Panc1 (cell line): ENCODE measurements around the gene LMNTD2. TPM values are rescaled to one million over a fixed set of nuclear protein-coding genes. Genes with fewer than 3 reads are reported as not detected.

Experiments
- ATAC-seq: fragments of 200-7000 bp; cut with Tn5 transposase; 2 replicates; pipeline ENCODE4 v1.9.1; 2020; ENCODE audit warnings: mild to moderate bottlenecking, moderate library complexity
- BruUV-seq: library from RNA; stranded (reverse); fragments of 400-500 nt; replicated peaks from 2 replicates; lab custom pipeline; 2021; lab: Mats Ljungman, UMichigan
- CTCF ChIA-PET: fragments of 300-600 bp; sonication (Branson Sonifier 250); formaldehyde crosslinking; loops from one replicate; lab custom pipeline; 2022; ENCODE audit warnings: antibody characterized with exemption; lab: Charles Lee
- POLR2A ChIA-PET: fragments of 300-600 bp; sonication (Branson Sonifier 250); formaldehyde crosslinking; loops from one replicate; lab custom pipeline; 2022; ENCODE audit warnings: antibody characterized with exemption; lab: Charles Lee
- DNase-seq: peaks from one replicate; pipeline ENCODE4 v3.0.0-alpha.2; 2010; ENCODE audit warnings: low read depth, low spot score
- H3K27ac ChIP-seq: 2 replicates; pipeline ENCODE4 v1.5.1; 2011; ENCODE audit warnings: mild to moderate bottlenecking, low read length, inconsistent platforms
- H3K27me3 ChIP-seq: fragments of 200-500 bp; sonication (Bioruptor generic); 2 replicates; pipeline ENCODE4 v1.6.0; 2014; ENCODE audit warnings: low read length, inconsistent platforms; ENCODE audit not compliant: control insufficient read depth, insufficient read depth
- H3K36me3 ChIP-seq: fragments of 200-500 bp; sonication (Bioruptor generic); 2 replicates; pipeline ENCODE4 v1.5.1; 2014; ENCODE audit warnings: inconsistent platforms, mild to moderate bottlenecking, low read length, moderate library complexity; ENCODE audit not compliant: control insufficient read depth, insufficient read depth
- H3K4me1 ChIP-seq: 2 replicates; pipeline ENCODE4 v1.5.1; 2011; ENCODE audit warnings: inconsistent platforms, mild to moderate bottlenecking, low read length, moderate library complexity; ENCODE audit not compliant: control insufficient read depth, insufficient read depth
- H3K4me3 ChIP-seq, 2 experiments: 2 replicates each; pipeline ENCODE4 v1.5.1; 2011 to 2012; ENCODE audit warnings: low read depth in 2 of 2, low read length in 2 of 2, mild to moderate bottlenecking in 2 of 2, inconsistent platforms in 1 of 2, moderate library complexity in 1 of 2
- H3K9me3 ChIP-seq: fragments of 200-500 bp; sonication (Bioruptor generic); 2 replicates; pipeline ENCODE4 v1.5.1; 2014; ENCODE audit warnings: low read depth, mild to moderate bottlenecking, inconsistent platforms, low read length, moderate library complexity; ENCODE audit not compliant: control insufficient read depth, insufficient read depth
- CTCF ChIP-seq: fragments of 450-650 bp; IDR thresholded peaks from 2 replicates; pipeline ENCODE4 v1.5.1; 2017; ENCODE audit warnings: mild to moderate bottlenecking
- POLR2AphosphoS5 ChIP-seq: IDR thresholded peaks from 2 replicates; pipeline ENCODE4 v1.6.1; 2012; ENCODE audit warnings: mild to moderate bottlenecking, low read depth, low read length, moderate library complexity
- REST ChIP-seq, 2 experiments: IDR thresholded peaks; 2 replicates each; pipeline ENCODE4 v1.6.1; 2011 to 2012; ENCODE audit warnings: low read depth in 2 of 2, control low read depth in 1 of 2, low read length in 1 of 2, mild to moderate bottlenecking in 1 of 2, moderate library complexity in 1 of 2; ENCODE audit not compliant: insufficient read depth in 1 of 2
- SIN3A ChIP-seq: IDR thresholded peaks from 2 replicates; pipeline ENCODE4 v1.6.1; 2012; ENCODE audit warnings: low read depth, mild to moderate bottlenecking, low read length, moderate library complexity, borderline replicate concordance; ENCODE audit not compliant: insufficient read depth
- TCF7L2 ChIP-seq: IDR thresholded peaks from 2 replicates; pipeline ENCODE4 v1.6.1; 2011; ENCODE audit warnings: mild to moderate bottlenecking, low read depth, low read length, inconsistent platforms
- in situ Hi-C: cut with HindIII; loops from 2 replicates; pipeline ENCODE4 v1.10.0; 2016; ENCODE audit warnings: low sequenced_read_pairs, low pct_unique_long_range_greater_than_20kb
- intact Hi-C: fragments of 100-400 bp; cut with micrococcal nuclease; formaldehyde crosslinking; loops from one replicate; pipeline ENCODE4 v1.10.0; 2022; ENCODE audit not compliant: unreplicated experiment
- total RNA-seq: library from RNA; stranded (reverse); gene quantifications from one replicate; pipeline ENCODE4 v1.2.1, GENCODE V29; 2021; ENCODE audit not compliant: unreplicated experiment

LMNTD2 gene
- total RNA-seq, 1 experiment from 2014 or later = 21.8 TPM

- in situ Hi-C loops = no loop called here
- ATAC-seq (0 out of 2 replicates have a peak, but pooled peaks have one; percentile 1), DNase-seq (no peak)
- CTCF ChIA-PET = interaction anchor here (1.0 to 1.3 kb wide), 2 partner anchors 143 to 153 kb away, joined by 3 to 4 read pairs; no protein-coding TSS in a partner anchor
- Histone ChIP-seq H3K9me3 (no peaks in the 10 kb centered on the region), H3K27ac (no peak overlapping the region), H3K4me1 (peaks cover 17% of the 10 kb centered on the region), H3K36me3 (no peaks in the 10 kb centered on the region), H3K4me3 (no peak overlapping the region), H3K27me3 (no peaks in the 10 kb centered on the region)
- POLR2A ChIA-PET = no interaction called here
- BruUV-seq = no TSS peak
- intact Hi-C loops = loop anchor here (10.0 kb wide), 1 partner anchor 171 kb away; no protein-coding TSS in a partner anchor
- TF ChIP-seq TCF7L2 (no peak), POLR2AphosphoS5 (no peak), CTCF (no peak)
These were observed 6.6 kb downstream of the LMNTD2 start for GRCh38 chr11:553988-554340.

- BruUV-seq = no TSS peak
- no peaks in the 10 kb centered on the region for H3K9me3 ChIP-seq
- intact Hi-C loops = loop anchor here (10.0 kb wide), 1 partner anchor 171 kb away; no protein-coding TSS in a partner anchor
- H3K4me1 ChIP-seq = peaks cover 17% of the 10 kb centered on the region
- ChIA-PET POLR2A (interaction anchor here (0.7 kb wide), 1 partner anchor 9 kb away, joined by 3 read pairs; no protein-coding TSS in a partner anchor), CTCF (interaction anchor here (1.3 kb wide), 1 partner anchor 153 kb away, joined by 4 read pairs; no protein-coding TSS in a partner anchor)
- in situ Hi-C loops = no loop called here
- H3K4me3 ChIP-seq = no peak overlapping the region
- no peaks in the 10 kb centered on the region for H3K36me3 ChIP-seq
- no peaks in the 10 kb centered on the region for H3K27me3 ChIP-seq
- ATAC-seq (no peak), DNase-seq (no peak)
- TF ChIP-seq POLR2AphosphoS5 (0 out of 2 replicates have a peak, but pooled peaks have one; percentile 28), TCF7L2 (no peak), SIN3A (no peak), REST (IDR thresholded peaks at IDR 0.05; ENCODE audit: insufficient read depth in 1 of 2, low read depth in 2 of 2, low read length in 1 of 2) (no peak), CTCF (no peak)
- no peak overlapping the region for H3K27ac ChIP-seq
These were observed 7.2 kb downstream of the LMNTD2 start for GRCh38 chr11:553083-553987.
